ENCODE data around the gene ZFYVE21. TPM values are rescaled to one million over a fixed set of nuclear protein-coding genes. Genes with fewer than 3 reads are reported as not detected.

ZFYVE21 gene
- total and polyA plus RNA-seq, 8 donors, result 13.7 to 32.6 (median 17.3) TPM

- 79 to 80% methylated on average over 18 of the region's 18 CpGs for WGBS, 2 donors
- intact Hi-C loops (cut with DNase I), result no loop called here
- Histone ChIP-seq H3K9me3 (no peaks in the 10 kb centered on the region), H3K4me3 (no peak overlapping the region), H3K36me3 (no peaks in the 10 kb centered on the region), H3K4me1 (peaks cover 4 to 8% (median 6%) of the 10 kb centered on the region in 3 donors), H3K27me3 (no peaks in the 10 kb centered on the region), H3K27ac (no peak overlapping the region)
- ATAC-seq (no peak), DNase-seq (peak in 1 of 6 donors; percentile 60), FAIRE-seq (no peak)
- no peak for TF ChIP-seq CTCF (IDR thresholded peaks at IDR 0.05)
These were observed 2.1 kb upstream of the ZFYVE21 start for GRCh38 chr14:103713304-103714062.

GRCh38 chr14:103714063-103714724 lies 1.4 kb upstream of the ZFYVE21 start:
- Histone ChIP-seq H3K9me3 (no peaks in the 10 kb centered on the region), H3K36me3 (no peaks in the 10 kb centered on the region), H3K4me1 (peaks cover 4 to 8% (median 6%) of the 10 kb centered on the region in 3 donors), H3K27ac (no peak overlapping the region), H3K27me3 (no peaks in the 10 kb centered on the region), H3K4me3 (peak overlapping the region in 2 of 4 donors; percentile 90 to 92)
- intact Hi-C loops (cut with DNase I), result no loop called here
- TF ChIP-seq CTCF (IDR thresholded peaks at IDR 0.05), result no peak
- FAIRE-seq (no peak), DNase-seq (peak in 1 of 6 donors; percentile 47), ATAC-seq (no peak)
- WGBS, 2 donors, result 61 to 64% methylated on average over 16 of the region's 16 CpGs

- H3K4me3 ChIP-seq, result peak overlapping the region; percentile 77 to 92 (median 84)
- no peaks in the 10 kb centered on the region for H3K36me3 ChIP-seq
- TF ChIP-seq CTCF (IDR thresholded peaks at IDR 0.05), result no peak
- peak in 2 of 4 donors; percentile 2 to 5 for ATAC-seq
- FAIRE-seq, result no peak
- H3K27ac ChIP-seq, result peak overlapping the region in 3 of 4 donors; percentile 44 to 54 (median 44)
- 2 to 3% methylated on average over 45 to 72 of the region's 72 CpGs for WGBS, 2 donors
- intact Hi-C loops (cut with DNase I), result no loop called here
- no peaks in the 10 kb centered on the region for H3K27me3 ChIP-seq
- peak in 5 of 6 donors; percentile 45 to 87 (median 71) for DNase-seq
- H3K4me1 ChIP-seq, result peaks cover 4 to 8% (median 6%) of the 10 kb centered on the region in 3 donors
- H3K9me3 ChIP-seq, result no peaks in the 10 kb centered on the region
These were observed 636 bp downstream of the ZFYVE21 start for GRCh38 chr14:103716091-103716801.

GRCh38 chr14:103716899-103717411 lies 1.3 kb downstream of the ZFYVE21 start:
- 74 to 76% methylated on average over 17 of the region's 17 CpGs for WGBS, 2 donors
- intact Hi-C loops (cut with DNase I), result no loop called here
- FAIRE-seq, result no peak

More at GRCh38 chr14:103716899-103717411, 1.3 kb downstream of the ZFYVE21 start:
- TF ChIP-seq CTCF (IDR thresholded peaks at IDR 0.05), result no peak
- Histone ChIP-seq H3K4me3 (peak overlapping the region in 2 of 4 donors; percentile 90 to 92), H3K36me3 (no peaks in the 10 kb centered on the region), H3K9me3 (no peaks in the 10 kb centered on the region), H3K4me1 (peaks cover 4 to 8% (median 6%) of the 10 kb centered on the region in 3 donors), H3K27ac (no peak overlapping the region), H3K27me3 (no peaks in the 10 kb centered on the region)
- DNase-seq (no peak), ATAC-seq (no peak)

Measured in pancreas (tissue), 10 donors.